HepG2 (cell line): Measurements from ENCODE around the gene CKM. TPM values are rescaled to one million over a fixed set of nuclear protein-coding genes. Genes with fewer than 3 reads are reported as not detected.

Experiments
- ATF2 ChIP-seq: sonication (generic); formaldehyde crosslinking; IDR thresholded peaks from 2 replicates; pipeline ENCODE4 v1.4.0; 2020; ENCODE audit warnings: missing genetic modification reagents
- FOXK2 ChIP-seq: fragments of 450-650 bp; IDR thresholded peaks from 2 replicates; pipeline ENCODE4 v1.6.1; 2016
- HNF1B ChIP-seq: sonication (generic); formaldehyde crosslinking; IDR thresholded peaks from 2 replicates; pipeline ENCODE4 v1.5.1; 2020; ENCODE audit warnings: mild to moderate bottlenecking, moderate library complexity, missing genetic modification reagents
- MED1 ChIP-seq: sonication (generic); formaldehyde crosslinking; IDR thresholded peaks from 2 replicates; pipeline ENCODE4 v1.4.0; 2020; ENCODE audit warnings: missing genetic modification reagents
- NR2F1 ChIP-seq, 2 experiments: fragments of 450-650 bp in 1 of 2; formaldehyde crosslinking in 1 of 2; IDR thresholded peaks; 2 replicates each; pipeline versions ENCODE4 v1.5.0 to v1.6.1; 2016 to 2020; ENCODE audit warnings: mild to moderate bottlenecking in 1 of 2, missing compliant biosample characterization in 1 of 2, missing genetic modification reagents in 1 of 2, moderate library complexity in 1 of 2
- POGK ChIP-seq: sonication (generic); formaldehyde crosslinking; conservative IDR thresholded peaks from 2 replicates; pipeline ENCODE4 v1.8.0; 2022; ENCODE audit warnings: mild to moderate bottlenecking, moderate library complexity, missing genetic modification reagents
- PRMT3 ChIP-seq: sonication (generic); formaldehyde crosslinking; IDR thresholded peaks from 2 replicates; pipeline ENCODE4 v1.8.1; 2022; ENCODE audit warnings: low read depth, mild to moderate bottlenecking, moderate library complexity, missing genetic modification reagents, borderline replicate concordance
- RFX5 ChIP-seq: IDR thresholded peaks from 2 replicates; pipeline ENCODE4 v1.6.1; 2011; ENCODE audit warnings: low read depth, low read length, improper control_type of control experiment
- SAFB2 ChIP-seq: sonication (generic); formaldehyde crosslinking; IDR thresholded peaks from 2 replicates; pipeline ENCODE4 v1.5.1; 2020; ENCODE audit warnings: missing genetic modification reagents, low read depth, mild to moderate bottlenecking, borderline replicate concordance
- SAP130 ChIP-seq: IDR thresholded peaks from 2 replicates; pipeline ENCODE4 v1.6.1; 2016; ENCODE audit warnings: low read depth
- TEAD2 ChIP-seq: sonication (generic); formaldehyde crosslinking; IDR thresholded peaks from 2 replicates; pipeline ENCODE4 v1.9.0; 2021; ENCODE audit warnings: missing genetic modification reagents
- ZBTB20 ChIP-seq: sonication (generic); formaldehyde crosslinking; IDR thresholded peaks from 2 replicates; pipeline ENCODE4 v1.8.1; 2023; ENCODE audit warnings: missing genetic modification reagents, low read depth, mild to moderate bottlenecking, borderline replicate concordance
- ZBTB21 ChIP-seq: sonication (generic); formaldehyde crosslinking; IDR thresholded peaks from 2 replicates; pipeline ENCODE4 v1.4.0; 2020; ENCODE audit warnings: missing genetic modification reagents
- ZFP1 ChIP-seq: IDR thresholded peaks from 2 replicates; pipeline ENCODE4 v1.6.1; 2016
- ZFP90 ChIP-seq: sonication (generic); formaldehyde crosslinking; IDR thresholded peaks from 2 replicates; pipeline ENCODE4 v1.8.0; 2022; ENCODE audit warnings: missing genetic modification reagents, mild to moderate bottlenecking, inconsistent platforms, borderline replicate concordance
- ZMYM3 ChIP-seq: sonication (generic); formaldehyde crosslinking; IDR thresholded peaks from 2 replicates; pipeline ENCODE4 v1.5.1; 2020; ENCODE audit warnings: mild to moderate bottlenecking, missing genetic modification reagents
- ZNF20 ChIP-seq: sonication (generic); formaldehyde crosslinking; IDR thresholded peaks from 2 replicates; pipeline ENCODE4 v1.4.0; 2020; ENCODE audit warnings: mild to moderate bottlenecking, moderate library complexity, missing genetic modification reagents
- ZNF281 ChIP-seq: sonication (generic); formaldehyde crosslinking; IDR thresholded peaks from 2 replicates; pipeline ENCODE4 v1.4.0; 2020; ENCODE audit warnings: missing genetic modification reagents, borderline replicate concordance
- ZNF30 ChIP-seq: sonication (generic); formaldehyde crosslinking; IDR thresholded peaks from 2 replicates; pipeline ENCODE4 v1.5.0; 2020; ENCODE audit warnings: mild to moderate bottlenecking, missing genetic modification reagents
- ZNF354B ChIP-seq: sonication (generic); formaldehyde crosslinking; IDR thresholded peaks from 2 replicates; pipeline ENCODE4 v1.8.0; 2022; ENCODE audit warnings: mild to moderate bottlenecking, missing genetic modification reagents
- ZNF44 ChIP-seq: sonication (generic); formaldehyde crosslinking; IDR thresholded peaks from 2 replicates; pipeline ENCODE4 v1.5.1; 2020; ENCODE audit warnings: mild to moderate bottlenecking, missing genetic modification reagents
- ZNF501 ChIP-seq: sonication (generic); formaldehyde crosslinking; IDR thresholded peaks from 2 replicates; pipeline ENCODE4 v1.5.1; 2020; ENCODE audit warnings: mild to moderate bottlenecking, moderate library complexity, missing genetic modification reagents
- ZNF589 ChIP-seq: sonication (generic); formaldehyde crosslinking; conservative IDR thresholded peaks from 2 replicates; pipeline ENCODE4 v1.8.0; 2022; ENCODE audit warnings: mild to moderate bottlenecking, moderate library complexity, missing genetic modification reagents
- polyA plus RNA-seq, 8 experiments: library from polyadenylated mRNA; depleted of rRNA in 3 of 8; stranded (reverse) in 7 of 8; unstranded in 1 of 8; fragments of >200 nt; fragmentation: Illumina TruSeq in 4 of 8; extraction: Trizol in 4 of 8; gene quantifications; 2 replicates each; pipeline versions ENCODE4 v1.2.1 to v1.2.3, GENCODE V29; 2011 to 2016; ENCODE audit warnings: low read depth in 4 of 8, missing spikeins in 1 of 8, mixed read lengths in 1 of 8; ENCODE audit not compliant: insufficient read depth in 1 of 8
- total RNA-seq, 5 experiments: library from RNA; depleted of rRNA; stranded (reverse); fragments of >200 nt; fragmentation: Illumina TruSeq; extraction: Trizol; gene quantifications; 2 replicates each; pipeline ENCODE4 v1.2.3, GENCODE V29; 2016; ENCODE audit warnings: low read depth in 1 of 5

Gene CKM
- total and polyA plus RNA-seq, 2 of the 13 experiments (the other 11 are each of a cell fraction or from before 2014, with no cell fraction given), result 0.54 to 0.80 TPM

GRCh38 chr19:45370410-45371204, 47.9 kb upstream of the CKM start, which contains the start of gene ERCC2 (continued):
- TF ChIP-seq ZNF30 (CRISPR knock-in tag) (no peak), HNF1B (CRISPR knock-in tag) (0 out of 2 replicates have a peak, but pooled peaks have one; percentile 18), ZFP90 (CRISPR knock-in tag) (no peak), ZMYM3 (CRISPR knock-in tag) (0 out of 2 replicates have a peak, but pooled peaks have one; percentile 50), RFX5 (peak; percentile 21; the same call in 1 of the 2 replicates), ATF2 (CRISPR knock-in tag) (no peak), ZNF589 (CRISPR knock-in tag) (no peak), ZNF44 (CRISPR knock-in tag) (no peak), TEAD2 (no peak), ZBTB21 (no peak), ZNF281 (CRISPR knock-in tag) (no peak), POGK (CRISPR knock-in tag) (no peak), NR2F1 (CRISPR knock-in tag; IDR thresholded peaks at IDR 0.05) (no peak), ZNF354B (no peak), SAFB2 (no peak), ZFP1 (no peak), PRMT3 (CRISPR knock-in tag) (no peak), MED1 (no peak), ZNF501 (CRISPR knock-in tag) (0 out of 2 replicates have a peak, but pooled peaks have one; percentile 25), ZNF20 (CRISPR knock-in tag) (no peak), ZBTB20 (CRISPR knock-in tag) (no peak), FOXK2 (peak; percentile 91), SAP130 (CRISPR knock-in tag) (no peak; the same call in 1 of the 2 replicates)
